Spleen (tissue), 7 donors: ENCODE measurements around the gene ALK.

Source experiments
- POLR2A ChIP-seq, 3 donors: fragments of 450-650 bp; IDR thresholded peaks; one replicate each; pipeline ENCODE4 v1.5.1; 2017; ENCODE audit warnings: antibody characterized with exemption in 3 of 3, mild to moderate bottlenecking in 1 of 3
- TF ChIP-seq, protein P1 (sequence below), 11 experiments: fragments of 200-600 bp in 7 of 11; fragments of 450-650 bp in 4 of 11; sonication (generic) in 4 of 11; IDR thresholded peaks in 8 of 11; conservative IDR thresholded peaks in 3 of 11; 1 replicate in 7 of 11; 2 replicates in 4 of 11; pipeline versions ENCODE4 v1.4.0 to v1.8.0; 2016 to 2021; ENCODE audit warnings: antibody characterized with exemption in 11 of 11, inconsistent platforms in 4 of 11, mild to moderate bottlenecking in 1 of 11
- donor health status: DM: no; HTN: no; CAD: no; lungs with moderate emphysema.
- donor health status: DM: no; HTN: no; CAD: no.
- donor health status: DM: no; HTN: no; CAD: no.

DNA sequence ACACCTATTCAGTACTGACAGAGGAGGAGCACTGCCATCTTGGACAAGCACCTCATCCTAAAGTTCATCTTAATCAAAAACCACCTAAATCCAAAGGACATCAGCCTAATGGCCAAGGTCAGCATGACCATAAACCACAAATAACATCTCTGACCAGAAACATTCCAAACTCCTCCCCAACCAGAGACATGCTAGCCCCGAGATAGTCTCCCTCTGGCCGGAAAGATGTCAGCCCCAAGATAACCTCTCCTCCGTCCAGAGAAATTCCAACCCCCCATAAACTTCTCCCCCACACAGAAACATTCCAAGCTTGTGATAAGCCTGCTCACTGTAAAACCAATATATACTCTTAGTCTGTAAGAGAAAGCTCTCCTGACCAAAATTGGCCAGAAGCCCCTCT is 545.5 kb downstream of the ALK start:
- TF ChIP-seq, protein P1, sequence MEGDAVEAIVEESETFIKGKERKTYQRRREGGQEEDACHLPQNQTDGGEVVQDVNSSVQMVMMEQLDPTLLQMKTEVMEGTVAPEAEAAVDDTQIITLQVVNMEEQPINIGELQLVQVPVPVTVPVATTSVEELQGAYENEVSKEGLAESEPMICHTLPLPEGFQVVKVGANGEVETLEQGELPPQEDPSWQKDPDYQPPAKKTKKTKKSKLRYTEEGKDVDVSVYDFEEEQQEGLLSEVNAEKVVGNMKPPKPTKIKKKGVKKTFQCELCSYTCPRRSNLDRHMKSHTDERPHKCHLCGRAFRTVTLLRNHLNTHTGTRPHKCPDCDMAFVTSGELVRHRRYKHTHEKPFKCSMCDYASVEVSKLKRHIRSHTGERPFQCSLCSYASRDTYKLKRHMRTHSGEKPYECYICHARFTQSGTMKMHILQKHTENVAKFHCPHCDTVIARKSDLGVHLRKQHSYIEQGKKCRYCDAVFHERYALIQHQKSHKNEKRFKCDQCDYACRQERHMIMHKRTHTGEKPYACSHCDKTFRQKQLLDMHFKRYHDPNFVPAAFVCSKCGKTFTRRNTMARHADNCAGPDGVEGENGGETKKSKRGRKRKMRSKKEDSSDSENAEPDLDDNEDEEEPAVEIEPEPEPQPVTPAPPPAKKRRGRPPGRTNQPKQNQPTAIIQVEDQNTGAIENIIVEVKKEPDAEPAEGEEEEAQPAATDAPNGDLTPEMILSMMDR (IDR thresholded peaks at IDR 0.05 in 8 of 11, conservative IDR thresholded peaks at IDR 0.05 in 3 of 11), result no peak
- TF ChIP-seq POLR2A (IDR thresholded peaks at IDR 0.05), result no peak
